OCI-LY7 (cell line): Measurements from ENCODE around the gene TMEM143. TPM values are rescaled to one million over a fixed set of nuclear protein-coding genes. Genes with fewer than 3 reads are reported as not detected.

Experiments used
- BruUV-seq: library from RNA; stranded (reverse); fragments of 400-500 nt; replicated peaks from 2 replicates; lab custom pipeline; 2021; lab: Mats Ljungman, UMichigan
- CTCF ChIA-PET: fragments of 300-600 bp; sonication (Branson Sonifier 250); formaldehyde crosslinking; loops from one replicate; lab custom pipeline; 2022; ENCODE audit warnings: antibody characterized with exemption; ENCODE audit not compliant: unreplicated experiment; lab: Charles Lee
- POLR2A ChIA-PET: fragments of 300-600 bp; sonication (Branson Sonifier 250); formaldehyde crosslinking; loops from one replicate; lab custom pipeline; 2022; ENCODE audit warnings: antibody characterized with exemption; lab: Charles Lee
- DNase-seq: peaks from one replicate; pipeline ENCODE4 v3.0.0-alpha.2; 2015; ENCODE audit warnings: low spot score
- H2AFZ ChIP-seq: fragments of 200-600 bp; sonication (generic), shearing (Covaris generic); 2 replicates; pipeline ENCODE4 v1.6.1; 2014; ENCODE audit warnings: mild to moderate bottlenecking, antibody characterized with exemption, low read length, moderate library complexity
- H3K27ac ChIP-seq: fragments of 200-600 bp; sonication (generic); 2 replicates; pipeline ENCODE4 v1.5.1; 2014; ENCODE audit warnings: mixed run types, low read depth, mild to moderate bottlenecking, moderate library complexity, low read length, inconsistent platforms; ENCODE audit not compliant: poor library complexity, severe bottlenecking
- H3K36me3 ChIP-seq: fragments of 200-600 bp; sonication (generic); 2 replicates; pipeline ENCODE4 v1.6.1; 2014; ENCODE audit warnings: mild to moderate bottlenecking, antibody characterized with exemption, low read length, moderate library complexity, mixed read lengths; ENCODE audit not compliant: insufficient read depth
- H3K4me1 ChIP-seq: fragments of 200-600 bp; sonication (generic); 2 replicates; pipeline ENCODE4 v1.5.1; 2014; ENCODE audit warnings: mild to moderate bottlenecking, low read length; ENCODE audit not compliant: insufficient read depth, poor library complexity, severe bottlenecking
- H3K4me2 ChIP-seq: fragments of 200-600 bp; sonication (generic); 2 replicates; pipeline ENCODE4 v1.6.1; 2014; ENCODE audit warnings: mild to moderate bottlenecking, low read length
- H3K4me3 ChIP-seq: fragments of 200-600 bp; sonication (generic); 2 replicates; pipeline ENCODE4 v1.5.1; 2014; ENCODE audit warnings: mild to moderate bottlenecking, low read depth, low read length; ENCODE audit not compliant: poor library complexity, severe bottlenecking
- H3K79me2 ChIP-seq: fragments of 200-600 bp; sonication (generic); 2 replicates; pipeline ENCODE4 v1.6.1; 2016; ENCODE audit warnings: low read depth, mild to moderate bottlenecking, low read length, moderate library complexity, mixed read lengths; ENCODE audit not compliant: insufficient read depth
- H3K9me2 ChIP-seq: fragments of 200-600 bp; sonication (generic); 2 replicates; pipeline ENCODE4 v1.6.1; 2016; ENCODE audit warnings: mild to moderate bottlenecking, low read length, mixed read lengths; ENCODE audit not compliant: insufficient read depth
- H3K9me3 ChIP-seq: fragments of 200-600 bp; sonication (generic); 2 replicates; pipeline ENCODE4 v1.6.1; 2014; ENCODE audit warnings: mild to moderate bottlenecking, mixed run types, low read length, mixed read lengths
- H4K20me1 ChIP-seq: fragments of 200-600 bp; sonication (generic); 2 replicates; pipeline ENCODE4 v1.6.1; 2014; ENCODE audit warnings: mild to moderate bottlenecking, antibody characterized with exemption, low read length, moderate library complexity, mixed read lengths; ENCODE audit not compliant: insufficient read depth
- CTCF ChIP-seq: fragments of 200-600 bp; sonication (generic); conservative IDR thresholded peaks from 2 replicates; pipeline ENCODE4 v1.5.1; 2014; ENCODE audit warnings: mild to moderate bottlenecking, antibody characterized with exemption, low read length, moderate library complexity, mixed read lengths
- EZH2phosphoT487 ChIP-seq: fragments of 200-600 bp; sonication (generic); IDR thresholded peaks from 2 replicates; pipeline ENCODE4 v1.6.1; 2018; ENCODE audit warnings: low read depth, borderline replicate concordance, mild to moderate bottlenecking, mixed run types, antibody characterized with exemption, low read length, moderate library complexity, mixed read lengths
- intact Hi-C: fragments of 100-400 bp; cut with micrococcal nuclease; formaldehyde crosslinking; loops from one replicate; pipeline ENCODE4 v1.10.0; 2022; ENCODE audit not compliant: unreplicated experiment
- total RNA-seq, 2 experiments: library from RNA; depleted of rRNA in 1 of 2; stranded (reverse); fragments of >200 nt in 1 of 2; shearing (Covaris generic) in 1 of 2; gene quantifications; 2 replicates each; pipeline ENCODE4 v1.2.3, GENCODE V29; 2014 to 2022

TMEM143 gene
- total RNA-seq, 2 experiments from 2014 or later = 31.1 to 31.4 TPM

GRCh38 chr19:48348045-48348444 is 15.7 kb downstream of the TMEM143 start:
- ChIA-PET POLR2A (interaction anchor here (0.7 kb wide), 1 partner anchor 15 kb away, joined by 3 read pairs; no protein-coding TSS in a partner anchor), CTCF (no interaction called here)
- H2AFZ ChIP-seq = no peak overlapping the region
- no peaks in the 10 kb centered on the region for H4K20me1 ChIP-seq
- H3K9me2 ChIP-seq = no peaks in the 10 kb centered on the region
- no peak for DNase-seq
- intact Hi-C loops = no loop called here
- H3K27ac ChIP-seq = no peak overlapping the region
- no peak overlapping the region for H3K4me3 ChIP-seq
- TF ChIP-seq CTCF (no peak), EZH2phosphoT487 (no peak)
- H3K79me2 ChIP-seq = no peaks in the 10 kb centered on the region
- BruUV-seq = no TSS peak
- H3K4me1 ChIP-seq = no peaks in the 10 kb centered on the region
- H3K9me3 ChIP-seq = no peaks in the 10 kb centered on the region
- H3K4me2 ChIP-seq = no peak overlapping the region
- H3K36me3 ChIP-seq = no peaks in the 10 kb centered on the region; the same call in 1 of the 2 replicates

GRCh38 chr19:48346191-48346590 is 17.5 kb downstream of the TMEM143 start:
- H3K4me3 ChIP-seq = no peak overlapping the region
- no peak for TF ChIP-seq EZH2phosphoT487
- TF ChIP-seq CTCF = no peak
- no peaks in the 10 kb centered on the region for H3K9me3 ChIP-seq
- CTCF ChIA-PET = interaction anchor here (1.0 kb wide), 1 partner anchor 13 kb away, joined by 3 read pairs; no protein-coding TSS in a partner anchor
- intact Hi-C loops = no loop called here
- no peak overlapping the region for H3K27ac ChIP-seq
- POLR2A ChIA-PET = interaction anchor here (0.6 kb wide), 1 partner anchor 10 kb away, joined by 4 read pairs; no protein-coding TSS in a partner anchor
- no peak overlapping the region for H2AFZ ChIP-seq
- no peak overlapping the region for H3K4me2 ChIP-seq
- no peaks in the 10 kb centered on the region for H3K4me1 ChIP-seq
- no peaks in the 10 kb centered on the region for H3K9me2 ChIP-seq
- H4K20me1 ChIP-seq = no peaks in the 10 kb centered on the region
- no TSS peak for BruUV-seq
- no peaks in the 10 kb centered on the region; the same call in 1 of the 2 replicates for H3K36me3 ChIP-seq
- DNase-seq = no peak
- H3K79me2 ChIP-seq = no peaks in the 10 kb centered on the region

- H3K4me3 ChIP-seq = no peak overlapping the region
- no peaks in the 10 kb centered on the region for H3K4me1 ChIP-seq
- H3K36me3 ChIP-seq = no peaks in the 10 kb centered on the region; the same call in 1 of the 2 replicates
- H3K79me2 ChIP-seq = no peaks in the 10 kb centered on the region
- no peaks in the 10 kb centered on the region for H3K9me3 ChIP-seq
- POLR2A ChIA-PET = no interaction called here
- H4K20me1 ChIP-seq = no peaks in the 10 kb centered on the region
- intact Hi-C loops = no loop called here
- no peak overlapping the region for H3K4me2 ChIP-seq
- no TSS peak for BruUV-seq
- H3K9me2 ChIP-seq = no peaks in the 10 kb centered on the region
- CTCF ChIA-PET = interaction anchor here (1.0 kb wide), 1 partner anchor 12 kb away, joined by 3 read pairs; no protein-coding TSS in a partner anchor
- TF ChIP-seq EZH2phosphoT487 = no peak
- TF ChIP-seq CTCF = no peak
- no peak for DNase-seq
- H3K27ac ChIP-seq = no peak overlapping the region
- no peak overlapping the region for H2AFZ ChIP-seq
Measured at GRCh38 chr19:48344892-48345291, 18.8 kb downstream of the TMEM143 start.
